HG02884 (cell line): Measurements from ENCODE around the gene PBXIP1.
"Not testable (repeated sequence)": the region's sequence is repeated elsewhere in the genome, so short reads cannot be mapped to it uniquely, and the experiment has no call there.

Experiments
- ATAC-seq: cut with Tn5 transposase; IDR thresholded peaks from one replicate; pipeline ENCODE4 v1.9.1; 2021; ENCODE audit warnings: mild to moderate bottlenecking, moderate library complexity; ENCODE audit not compliant: unreplicated experiment

Gene PBXIP1

GRCh38 chr1:154994591-154994990, 38.7 kb upstream of the PBXIP1 start:
- ATAC-seq: no peak

GRCh38 chr1:154994269-154994587, 38.3 kb upstream of the PBXIP1 start:
- no peak for ATAC-seq

DNA sequence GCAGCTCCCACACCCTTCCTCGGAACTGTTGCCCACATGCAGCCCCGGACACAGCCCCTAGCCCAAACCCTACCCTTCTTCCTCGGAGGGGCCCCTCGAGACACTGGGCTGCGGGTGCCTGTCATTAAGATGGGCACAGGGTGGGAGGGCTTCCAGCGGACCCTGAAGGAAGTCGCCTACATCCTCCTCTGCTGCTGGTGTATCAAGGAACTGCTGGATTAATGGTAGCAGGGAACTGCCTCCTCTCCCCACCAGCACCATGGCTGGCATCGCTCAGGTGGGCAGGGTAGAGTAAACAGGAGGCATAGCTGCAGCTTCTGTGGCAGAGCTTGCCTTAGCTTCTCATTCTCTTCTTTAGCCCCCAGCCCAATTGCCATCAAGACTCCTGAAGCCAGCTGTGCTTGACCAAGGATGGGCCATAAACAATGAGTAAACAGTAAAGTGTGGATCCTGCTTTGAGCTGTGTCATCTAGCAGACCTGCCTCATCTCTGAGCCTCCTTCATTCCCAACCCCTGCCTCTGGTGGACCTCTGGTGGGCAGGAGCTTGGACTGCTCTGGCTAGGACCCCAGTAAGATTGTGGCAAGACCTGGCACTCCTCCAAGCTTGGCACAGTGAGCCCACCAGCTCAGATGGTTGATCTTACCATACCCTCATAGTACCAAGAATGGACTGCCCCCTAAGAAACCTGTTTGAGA, 37.8 kb upstream of the PBXIP1 start, which contains the start of gene LENEP:
Gene LENEP (plus strand): TSS at position 15 of the 697 bp plus-strand sequence. CDS start 22 bp downstream, at position 37.
- ATAC-seq: no peak

DNA sequence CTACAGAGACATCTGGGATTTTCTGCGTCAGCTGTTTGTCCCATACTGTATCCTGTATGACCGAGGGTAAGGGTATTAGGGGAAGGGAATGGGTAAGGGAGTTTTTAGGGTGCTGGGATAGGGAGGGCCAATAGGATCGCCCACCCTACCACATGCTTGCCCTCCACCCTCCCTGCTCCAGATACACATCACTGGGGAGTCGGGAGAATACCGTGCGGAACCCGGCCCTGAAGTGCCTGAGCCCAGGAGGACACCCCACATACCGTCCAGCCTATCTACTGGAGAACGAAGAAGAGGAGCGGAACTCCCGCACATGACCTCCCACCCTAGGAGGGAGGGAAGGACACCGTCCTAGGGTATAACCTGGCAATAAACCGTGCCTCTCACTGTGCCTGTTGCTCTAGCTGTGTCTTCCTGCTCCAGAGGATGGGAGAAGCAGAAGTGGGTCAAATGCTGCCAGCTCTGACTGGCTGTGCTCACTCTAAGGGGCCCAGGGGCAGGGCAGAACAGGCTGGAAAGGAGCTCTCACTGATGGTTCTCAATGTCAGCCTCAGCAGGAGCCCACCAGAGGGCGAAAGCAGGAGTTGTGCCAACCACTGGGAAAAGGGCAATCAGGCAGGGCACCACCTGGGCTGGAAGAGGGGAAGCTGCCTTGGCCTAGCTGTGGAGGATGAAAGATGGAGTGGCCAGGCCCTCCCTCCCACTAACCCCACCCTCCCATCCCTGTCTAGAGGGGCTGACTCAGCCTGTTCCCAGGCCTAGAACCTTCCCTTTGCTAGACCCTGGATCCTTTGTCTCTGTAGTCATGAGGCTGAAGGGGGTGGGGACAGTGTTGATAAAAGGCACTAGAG, 37.0 kb upstream of the PBXIP1 start:
- ATAC-seq: no peak

DNA sequence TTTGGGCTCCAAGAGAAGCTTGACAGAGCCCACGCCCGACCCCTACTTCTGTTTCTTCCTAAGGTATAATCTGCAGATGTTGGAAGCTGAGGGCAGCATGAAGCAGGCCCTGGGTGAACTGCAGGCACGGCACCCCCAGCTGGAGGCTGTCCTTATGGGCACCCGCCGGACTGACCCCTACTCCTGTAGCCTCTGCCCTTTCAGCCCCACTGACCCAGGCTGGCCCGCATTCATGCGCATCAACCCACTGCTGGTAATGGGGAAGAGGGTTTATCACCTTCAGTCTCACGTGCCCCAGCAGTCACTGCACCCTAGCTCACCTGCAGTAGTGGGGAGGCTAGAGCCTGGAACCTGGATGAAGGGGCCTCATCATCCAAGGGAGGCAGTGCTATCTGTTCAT, 34.4 kb upstream of the PBXIP1 start:
- ATAC-seq: no peak

- no peak for ATAC-seq
These were observed 33.4 kb upstream of the PBXIP1 start for GRCh38 chr1:154989195-154989860.

- ATAC-seq: no peak
These were observed 32.4 kb upstream of the PBXIP1 start for GRCh38 chr1:154988058-154988954.

GRCh38 chr1:154987326-154987725, 31.4 kb upstream of the PBXIP1 start:
- ATAC-seq: no peak

DNA sequence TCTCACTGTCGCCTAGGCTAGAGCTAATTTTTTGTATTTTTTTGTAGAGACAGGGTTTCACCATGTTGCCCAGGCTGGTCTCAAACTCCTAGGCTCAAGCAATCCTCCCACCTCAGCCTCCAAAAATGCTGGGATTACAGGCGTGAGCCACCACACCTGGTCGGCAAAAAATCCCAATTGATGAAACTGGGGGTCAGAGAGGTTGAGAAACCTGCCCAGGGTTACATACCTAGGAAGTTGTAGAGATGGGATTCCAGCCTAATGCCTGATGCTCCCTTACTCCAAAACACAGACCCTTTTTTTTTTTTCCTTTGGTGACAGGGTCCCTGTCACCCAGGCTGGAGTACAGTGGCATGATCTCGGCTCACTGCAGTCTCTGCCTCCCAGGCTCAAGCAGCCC, 30.8 kb upstream of the PBXIP1 start:
- not testable (repeated sequence) for ATAC-seq

GRCh38 chr1:154983776-154984466, 28.0 kb upstream of the PBXIP1 start:
- no peak for ATAC-seq

DNA sequence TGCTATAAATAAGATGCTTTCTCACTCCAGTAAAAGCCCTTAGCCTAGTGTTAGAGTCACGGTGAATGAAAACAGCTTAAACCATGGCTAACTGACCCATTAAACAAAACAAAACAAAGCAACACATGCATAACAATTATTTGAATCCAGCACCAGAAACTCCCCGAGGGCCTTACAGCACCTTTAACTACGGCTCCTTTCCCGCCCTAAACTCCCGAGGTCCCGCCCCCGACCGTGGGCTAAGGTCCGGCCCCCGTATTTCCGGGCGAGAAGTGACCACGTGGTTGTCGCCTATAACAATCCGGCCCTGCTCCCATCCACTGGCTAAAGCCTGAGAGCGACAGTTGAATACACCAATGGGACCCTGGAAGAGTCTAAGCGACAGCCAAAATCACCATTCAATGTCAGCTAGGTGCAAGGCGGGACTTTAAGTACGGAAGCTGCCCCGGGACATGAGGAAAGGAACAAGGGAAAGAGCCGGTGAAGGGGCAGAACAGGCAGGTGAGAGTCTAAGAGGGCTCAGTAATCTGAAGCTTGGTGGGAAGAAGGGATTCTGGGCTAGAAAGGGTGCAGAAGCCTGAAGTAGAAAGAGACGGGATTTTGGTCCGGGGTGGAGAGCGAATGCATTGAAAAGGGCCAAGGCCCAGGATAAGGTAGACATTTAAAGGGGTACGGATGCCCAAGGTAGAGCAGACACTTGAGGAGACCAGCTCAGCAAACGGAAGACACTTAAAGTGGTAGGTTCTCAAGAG, 27.2 kb upstream of the PBXIP1 start, which contains the start of gene FLAD1:
Gene FLAD1 (plus strand): TSS at position 448 of the 752 bp plus-strand sequence. CDS start 351 bp downstream, outside the sequence.
- ATAC-seq: peak; percentile 99

DNA sequence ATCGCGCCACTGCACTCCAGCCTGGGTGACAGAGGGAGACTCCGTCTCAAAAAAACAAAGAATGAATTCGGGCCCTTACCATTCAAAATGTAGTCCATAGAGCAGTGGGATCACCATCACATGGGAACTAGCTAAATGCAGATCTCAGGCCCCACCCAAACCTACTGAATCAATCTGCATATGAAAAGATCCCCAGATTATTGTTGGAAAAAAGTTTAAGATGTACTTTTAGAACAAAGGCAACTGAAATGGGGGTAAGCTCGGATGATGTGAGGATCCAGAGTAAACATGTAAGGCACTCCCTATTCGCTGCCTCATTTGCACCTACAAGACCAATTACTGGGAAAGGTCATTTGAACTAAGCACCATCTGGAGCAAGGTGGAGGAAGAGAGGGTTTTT, 26.4 kb upstream of the PBXIP1 start:
- ATAC-seq: no peak

- ATAC-seq: no peak
These were observed 22.5 kb upstream of the PBXIP1 start for GRCh38 chr1:154978360-154978759.

DNA sequence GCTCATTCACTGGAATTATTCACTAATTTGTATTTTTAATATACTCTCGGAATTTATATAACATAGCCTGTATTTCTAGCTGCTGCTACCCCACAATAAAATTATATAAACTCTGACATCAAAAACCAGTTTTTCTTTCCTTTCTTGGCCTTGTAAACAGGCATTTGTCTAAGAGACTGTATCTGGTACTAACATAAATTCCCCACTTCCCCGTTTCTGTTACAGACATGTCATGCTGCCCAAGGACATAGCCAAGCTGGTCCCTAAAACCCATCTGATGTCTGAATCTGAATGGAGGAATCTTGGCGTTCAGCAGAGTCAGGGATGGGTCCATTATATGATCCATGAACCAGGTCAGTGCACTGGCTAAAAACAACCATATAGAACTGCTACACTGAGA, 21.9 kb upstream of the PBXIP1 start:
- ATAC-seq: not testable (repeated sequence)

DNA sequence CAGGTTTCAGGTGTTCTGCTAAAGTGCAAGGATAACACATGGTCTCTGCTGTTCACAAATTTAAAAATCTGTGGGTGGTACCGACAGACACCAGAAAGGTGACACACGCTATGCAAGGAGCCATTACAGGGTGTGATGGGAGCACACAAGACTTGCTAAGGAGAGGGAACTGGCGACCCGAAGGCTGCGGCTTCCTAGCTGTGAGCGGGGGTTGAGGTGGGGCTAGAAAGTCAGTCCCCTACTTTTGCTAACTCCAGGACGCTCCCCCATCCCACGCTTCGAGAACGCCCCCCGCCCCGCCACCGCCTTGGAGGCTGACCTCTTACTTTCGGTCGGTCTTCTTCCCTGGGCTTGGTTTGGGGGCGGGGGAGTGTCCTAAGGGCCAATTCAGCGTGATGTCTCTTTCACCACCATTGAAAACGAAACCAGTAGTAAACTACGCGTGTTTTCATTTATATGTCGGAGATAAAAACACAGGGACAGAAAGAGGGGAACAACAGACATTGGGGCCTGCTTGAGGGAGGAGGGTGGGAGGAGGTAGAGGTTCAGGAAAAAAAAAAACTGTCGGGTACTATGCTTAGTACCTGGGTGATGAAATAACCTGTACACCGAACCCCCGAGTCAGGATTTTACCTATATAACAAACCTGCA, 19.6 kb upstream of the PBXIP1 start:
- ATAC-seq: no peak

GRCh38 chr1:154974808-154975408, 19.0 kb upstream of the PBXIP1 start:
- ATAC-seq: peak; percentile 42

- ATAC-seq: peak; percentile 66
These were observed 18.4 kb upstream of the PBXIP1 start, which contains the start of gene CKS1B for GRCh38 chr1:154974102-154974807. CKS1B (plus strand) TSS chr1:154974681; CDS start chr1:154974746, 65 bp downstream.
